Activated naive CD4-positive, alpha-beta T cell treated with Interleukin-2 at 50 U/mL for 16 hours (primary cell): ENCODE results near the gene CD24.
"Not testable (repeated sequence)": the region's sequence is repeated elsewhere in the genome, so short reads cannot be mapped to it uniquely, and the experiment has no call there.

Experiments
- DNase-seq: peaks from one replicate; pipeline ENCODE4 v3.0.0-alpha.2; 2020

The CD24 gene

GRCh38 chr6:106974336-106974998, at the start of gene CD24:
Gene CD24, minus strand, starts transcription at chr6:106974729. Its CDS starts 83 bp downstream, at chr6:106974646.
- DNase-seq = peak; percentile 13

DNA sequence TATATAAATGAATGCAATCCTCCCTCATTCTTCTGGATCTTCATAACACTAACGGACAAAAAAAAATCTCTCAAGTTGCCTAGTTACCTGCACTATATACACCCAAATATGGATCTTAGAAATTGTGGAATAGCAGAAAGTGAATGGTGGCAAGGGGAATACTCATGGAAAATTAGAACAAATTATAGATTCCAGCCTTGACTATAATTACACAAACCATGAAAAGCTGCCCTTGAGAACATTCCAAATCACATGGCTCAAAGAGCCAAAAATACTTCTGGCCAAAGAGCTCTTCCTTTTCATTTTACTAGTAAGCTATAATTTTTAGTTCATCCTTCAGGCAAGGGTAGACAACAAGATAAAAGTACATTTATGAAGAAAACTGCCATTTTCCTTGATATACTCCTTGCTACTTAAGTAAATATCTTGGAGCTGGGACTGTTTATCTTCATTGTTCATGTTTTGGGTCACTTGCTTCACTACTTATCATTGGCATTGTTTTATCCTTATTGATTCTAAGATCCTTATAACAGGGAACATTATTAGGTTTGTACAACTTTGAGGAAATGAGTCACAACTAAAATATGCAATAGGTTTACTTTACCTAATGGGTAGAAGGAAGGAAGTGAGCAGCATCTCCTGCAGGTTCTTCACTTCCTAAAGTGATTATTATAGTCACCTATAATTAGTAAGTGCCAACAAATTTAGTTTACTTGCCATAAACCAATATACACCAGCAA, 47.1 kb upstream of the CD24 start:
- DNase-seq = no peak

DNA sequence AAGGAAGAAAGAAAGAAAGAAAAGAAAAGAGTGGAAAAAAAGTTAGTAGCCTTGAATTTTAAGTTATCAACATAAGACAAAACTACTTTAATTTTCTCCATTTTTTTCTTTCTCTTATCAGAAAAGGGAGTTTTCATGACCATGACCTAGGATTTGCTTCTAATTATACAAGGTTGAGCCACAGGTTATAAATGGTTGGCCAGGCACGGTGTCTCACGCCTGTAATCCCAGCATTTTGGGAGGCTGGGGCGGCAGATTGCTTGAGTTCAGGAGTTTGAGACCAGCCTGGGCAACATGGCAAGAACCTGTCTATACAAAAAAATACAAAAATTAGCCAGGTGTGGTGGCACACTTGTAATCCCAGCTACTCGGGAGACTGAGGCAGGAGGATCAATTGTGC, 45.7 kb upstream of the CD24 start:
- DNase-seq = no peak

DNA sequence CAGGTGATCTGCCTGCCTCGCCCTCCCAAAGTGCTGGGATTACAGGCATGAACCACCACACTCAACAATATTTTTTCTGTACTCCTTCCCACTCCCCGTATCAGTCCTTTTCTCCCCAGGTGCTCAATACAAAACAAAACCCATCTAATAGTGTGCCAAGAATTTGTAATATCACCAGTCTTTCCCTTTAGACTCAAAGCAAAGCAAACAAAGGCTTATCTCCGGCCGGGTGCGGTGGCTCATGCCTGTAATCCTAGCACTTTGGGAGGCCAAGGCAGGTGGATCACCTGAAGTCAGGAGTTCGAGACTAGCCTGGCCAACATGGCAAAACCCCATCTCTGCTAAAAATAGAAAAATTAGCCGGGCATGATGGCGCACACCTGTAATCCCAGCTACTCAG, 45.1 kb upstream of the CD24 start:
- not testable (repeated sequence) for DNase-seq

DNA sequence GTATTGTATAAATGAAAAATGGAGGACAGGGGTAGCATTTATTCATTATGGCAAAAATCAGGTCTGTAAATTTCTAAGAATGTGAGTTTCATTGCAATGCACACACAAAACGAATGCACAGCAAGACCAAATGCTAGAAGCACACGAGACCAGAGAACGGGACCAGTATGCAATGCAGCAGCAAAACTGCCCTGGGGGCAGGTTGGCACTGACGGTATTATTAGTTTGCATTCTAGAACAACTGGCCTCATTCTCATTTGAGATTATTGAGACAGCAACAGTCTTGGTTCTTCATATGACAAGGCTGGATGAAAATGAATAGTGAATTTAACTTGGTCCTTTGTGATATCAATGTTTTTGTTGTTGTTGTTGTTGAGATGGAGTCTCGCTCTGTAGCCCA, 44.5 kb upstream of the CD24 start:
- DNase-seq = no peak

DNA sequence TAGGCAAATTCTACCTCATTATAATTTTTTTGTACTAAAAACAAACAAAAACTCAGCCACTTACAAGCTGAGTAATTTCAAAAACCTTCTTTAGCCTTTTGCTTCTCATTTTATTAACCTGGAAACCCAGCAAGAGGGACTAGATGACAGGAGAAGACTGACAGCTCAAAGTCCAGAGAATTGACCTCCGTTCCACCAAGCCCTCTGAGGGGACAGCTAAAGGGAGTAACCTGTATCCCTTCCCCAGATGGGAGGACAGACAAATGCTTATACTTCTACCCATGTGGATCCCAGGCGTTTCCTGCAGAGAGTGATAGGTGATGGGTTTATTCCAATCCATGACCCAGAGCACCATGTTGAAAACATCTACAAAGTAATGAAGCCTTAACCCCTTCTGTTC, 35.0 kb upstream of the CD24 start:
- DNase-seq = no peak

- peak; percentile 50 for DNase-seq
Measured at GRCh38 chr6:106997392-106998158, 23.0 kb upstream of the CD24 start.

GRCh38 chr6:106995640-106996039, 21.1 kb upstream of the CD24 start:
- no peak for DNase-seq

- DNase-seq = not testable (repeated sequence)
Measured at GRCh38 chr6:106989737-106990136, 15.2 kb upstream of the CD24 start.

DNA sequence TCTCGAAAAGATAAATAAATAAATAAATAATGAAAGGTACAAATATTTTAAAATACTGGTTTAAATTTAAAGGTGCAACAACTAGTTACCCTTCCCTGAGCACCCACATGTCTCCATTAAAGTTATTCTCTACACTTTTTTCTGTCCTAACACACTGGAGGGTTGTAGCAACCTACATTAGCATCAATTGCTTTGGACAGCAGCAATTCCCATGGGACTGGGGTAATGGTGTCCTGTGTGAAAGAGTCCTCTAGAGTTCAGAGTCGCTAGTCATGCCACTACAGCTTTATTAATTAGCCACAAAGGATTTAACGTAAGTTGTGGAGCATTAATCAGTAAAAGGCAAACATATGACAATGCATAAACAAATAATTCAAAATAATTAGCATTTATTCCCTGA, 14.1 kb upstream of the CD24 start:
- DNase-seq = no peak

- no peak for DNase-seq
Measured at GRCh38 chr6:106981926-106982325, 7.4 kb upstream of the CD24 start.

GRCh38 chr6:106980926-106981325, 6.4 kb upstream of the CD24 start:
- no peak for DNase-seq

DNA sequence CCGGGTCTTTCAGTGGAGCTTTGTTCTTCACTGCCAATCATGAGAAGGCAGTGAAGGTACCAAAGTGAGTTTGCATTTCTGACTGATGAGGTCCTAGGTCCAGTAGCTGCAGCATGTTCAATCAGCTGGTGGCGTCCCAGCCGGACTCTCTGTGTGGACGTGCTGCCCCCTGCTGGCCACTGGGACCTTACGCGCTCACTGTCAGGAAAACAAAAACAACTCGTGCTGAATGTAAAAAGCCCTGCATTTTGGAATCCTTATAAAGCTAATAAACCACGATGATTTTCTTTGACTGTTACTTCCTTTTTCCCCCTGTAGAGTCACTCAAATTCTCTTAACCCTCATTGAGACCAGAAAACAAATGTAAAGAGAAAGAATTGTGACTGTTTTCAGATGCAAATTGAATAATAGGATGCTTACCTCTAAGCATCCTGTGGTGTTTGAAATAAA, 4.9 kb upstream of the CD24 start:
- DNase-seq = peak; percentile 80

DNA sequence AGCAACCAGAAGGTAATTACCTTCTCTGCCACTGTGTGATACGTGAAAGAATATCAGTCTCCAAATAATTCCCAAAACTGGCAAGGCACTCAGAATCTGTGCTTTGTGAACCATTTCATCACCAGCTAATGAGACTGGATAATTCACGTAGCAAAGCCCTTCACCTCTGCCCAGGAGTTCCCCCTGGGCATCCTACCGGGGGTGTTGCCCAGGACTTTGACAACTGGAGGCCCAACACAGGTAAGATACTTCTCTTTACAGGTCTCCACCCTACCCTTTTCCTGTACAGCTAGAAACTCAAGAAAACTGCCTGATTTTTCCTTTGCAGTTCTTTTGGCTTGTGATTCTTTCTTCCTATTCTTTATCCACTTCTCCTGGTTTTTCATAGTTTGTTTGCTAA, 2.7 kb upstream of the CD24 start:
- DNase-seq = no peak

DNA sequence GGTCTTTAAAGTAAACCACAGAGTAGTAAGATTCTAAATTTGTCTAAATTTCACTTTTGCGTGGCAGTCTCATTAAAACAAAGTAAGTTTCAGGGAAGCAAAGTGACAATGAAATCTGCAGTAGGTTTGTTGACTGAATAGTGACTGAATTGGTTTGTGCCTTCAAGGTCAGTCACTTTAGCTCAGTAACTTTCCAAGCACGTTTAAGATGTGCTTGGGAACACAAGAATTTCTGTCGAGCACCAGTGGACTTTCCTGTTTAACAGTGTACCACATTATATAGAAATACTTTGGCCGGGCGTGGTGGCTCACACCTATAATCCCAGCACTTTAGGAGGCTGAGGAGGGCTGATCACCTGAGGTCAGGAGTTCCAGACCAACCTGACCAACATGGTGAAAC, 1.7 kb upstream of the CD24 start:
- DNase-seq = no peak

- DNase-seq = no peak
Measured at GRCh38 chr6:106975738-106976064, 1.2 kb upstream of the CD24 start.

GRCh38 chr6:106974999-106975737, 639 bp upstream of the CD24 start:
- DNase-seq = no peak

DNA sequence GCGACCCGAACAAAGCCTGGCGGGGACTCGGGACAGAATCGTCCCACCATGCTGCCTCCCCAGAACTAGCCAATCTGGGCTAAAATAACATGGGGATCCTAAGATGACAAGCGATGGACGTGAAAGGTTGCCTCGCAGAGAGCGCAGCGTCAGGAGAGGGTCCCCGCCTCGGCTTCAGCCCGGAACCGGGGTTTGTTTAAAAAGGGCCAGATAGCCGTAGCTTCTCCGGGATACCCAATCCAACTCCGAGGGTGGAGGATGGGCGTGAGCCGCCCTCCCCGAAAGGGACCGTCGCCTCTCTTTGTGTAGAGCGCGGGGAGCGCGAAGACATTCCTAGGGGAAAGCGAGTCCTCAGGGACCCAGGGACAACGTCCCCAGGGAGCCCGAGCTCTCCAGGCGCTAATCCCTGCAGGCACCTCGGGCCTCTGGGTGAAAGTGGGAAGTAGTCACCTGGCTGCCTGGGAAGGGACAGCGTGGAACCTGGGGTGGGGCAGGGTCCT, 643 bp downstream of the CD24 start:
- no peak for DNase-seq

- no peak for DNase-seq
Measured at GRCh38 chr6:106973018-106973835, 1.3 kb downstream of the CD24 start.

GRCh38 chr6:106972500-106972899, 2.0 kb downstream of the CD24 start:
- DNase-seq = no peak

DNA sequence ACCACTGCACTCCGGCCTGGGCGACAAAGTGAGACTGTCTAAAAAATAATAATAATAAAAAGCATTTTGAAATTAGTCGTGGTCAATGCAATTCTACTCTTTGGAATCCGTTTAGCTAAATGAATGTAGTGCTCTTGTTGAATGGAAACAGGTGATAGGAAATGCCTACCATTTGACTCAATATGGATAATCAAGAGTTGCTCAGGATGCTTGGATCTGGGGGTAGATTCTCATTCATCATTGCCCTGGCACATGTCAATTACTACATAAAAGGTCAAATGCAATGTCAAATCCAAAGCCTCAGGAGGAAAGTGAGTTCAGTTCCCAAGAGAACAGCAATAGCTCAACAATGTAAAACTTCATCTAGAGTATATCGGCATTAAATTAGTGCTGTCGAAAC, 3.8 kb downstream of the CD24 start:
- not testable (repeated sequence) for DNase-seq

DNA sequence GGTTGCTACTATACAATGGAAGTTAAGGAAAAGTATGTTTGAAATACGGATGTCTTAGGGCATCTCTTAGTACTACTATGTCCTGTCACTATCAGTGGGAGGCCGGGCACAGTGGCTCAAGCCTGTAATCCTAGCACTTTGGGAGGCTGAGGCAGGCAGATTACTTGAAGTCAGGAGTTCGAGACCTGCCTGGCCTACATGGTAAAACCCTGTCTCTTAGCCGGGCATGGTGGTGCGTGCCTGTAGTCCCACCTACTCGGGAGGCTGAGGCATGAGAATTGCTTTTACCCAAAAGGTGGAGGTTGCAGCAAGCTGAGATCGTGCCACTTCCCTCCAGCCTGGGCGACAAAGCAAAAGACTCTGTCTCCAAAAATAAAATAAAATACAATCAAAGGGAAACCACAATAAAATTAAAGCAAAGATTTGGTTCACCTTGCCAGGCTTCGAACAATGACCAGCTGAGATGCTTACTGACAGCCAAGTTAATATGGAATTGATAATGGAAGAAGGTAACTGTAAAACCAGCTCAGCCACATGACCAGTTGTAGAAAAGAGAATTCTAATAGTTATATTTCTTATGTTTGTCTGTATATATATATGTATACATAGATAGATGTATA, 6.5 kb downstream of the CD24 start:
- DNase-seq = no peak
